Natural killer cell (primary cell): ENCODE data around the gene JPH2. TPM values are rescaled to one million over a fixed set of nuclear protein-coding genes. Genes with fewer than 3 reads are reported as not detected.

Experiments
- ATAC-seq, 3 donors: fragments of 150-1000 bp in 2 of 3; fragments of 200-7000 bp in 1 of 3; cut with Tn5 transposase; 1 replicate in 1 of 3; 2 replicates in 2 of 3; pipeline ENCODE4 v1.10.0; 2021; ENCODE audit warnings: mild to moderate bottlenecking in 2 of 3, moderate library complexity in 2 of 3
- DNase-seq, 2 donors: peaks; one replicate each; pipeline versions ENCODE4 v3.0.0 to v3.0.0-alpha.2; 2013 to 2021; ENCODE audit warnings: mixed read lengths in 1 of 2
- H3K27ac ChIP-seq: one replicate; pipeline ENCODE4 v1.5.1; 2013; ENCODE audit warnings: mild to moderate bottlenecking, low read length
- H3K27me3 ChIP-seq: one replicate; pipeline ENCODE4 v1.6.1; 2013; ENCODE audit warnings: low read length; ENCODE audit not compliant: control insufficient read depth, insufficient read depth
- H3K36me3 ChIP-seq: one replicate; pipeline ENCODE4 v1.6.1; 2013; ENCODE audit warnings: low read length; ENCODE audit not compliant: control insufficient read depth, insufficient read depth
- H3K4me1 ChIP-seq: one replicate; pipeline ENCODE4 v1.6.1; 2013; ENCODE audit warnings: low read length; ENCODE audit not compliant: control insufficient read depth, insufficient read depth
- H3K4me3 ChIP-seq: one replicate; pipeline ENCODE4 v1.5.1; 2013; ENCODE audit warnings: low read length
- H3K9me3 ChIP-seq: one replicate; pipeline ENCODE4 v1.6.1; 2013; ENCODE audit warnings: low read length; ENCODE audit not compliant: control insufficient read depth, insufficient read depth
- H3K27ac Mint-ChIP-seq, 2 donors: one replicate each; pipeline ENCODE4 v1.8.0; 2022; ENCODE audit warnings: mild to moderate bottlenecking in 2 of 2, mixed read lengths in 2 of 2, moderate library complexity in 1 of 2
- H3K27me3 Mint-ChIP-seq, 2 donors: one replicate each; pipeline ENCODE4 v1.8.0; 2022; ENCODE audit warnings: low read depth in 2 of 2, mixed read lengths in 2 of 2
- H3K36me3 Mint-ChIP-seq: one replicate; pipeline ENCODE4 v1.8.0; 2022; ENCODE audit warnings: mixed read lengths
- H3K4me1 Mint-ChIP-seq, 2 donors: one replicate each; pipeline ENCODE4 v1.8.0; 2022; ENCODE audit warnings: mixed read lengths in 2 of 2
- H3K4me3 Mint-ChIP-seq: one replicate; pipeline ENCODE4 v1.8.0; 2022; ENCODE audit warnings: mild to moderate bottlenecking, moderate library complexity, mixed read lengths
- H3K9me3 Mint-ChIP-seq, 2 donors: one replicate each; pipeline ENCODE4 v1.8.0; 2022; ENCODE audit warnings: mixed read lengths in 2 of 2
- CTCF ChIP-seq: fragments of 200-600 bp; IDR thresholded peaks from one replicate; pipeline ENCODE4 v1.8.0; 2022; ENCODE audit warnings: antibody characterized with exemption
- WGBS: methylation state at CpG from one replicate; pipeline ENCODE4 v1.1.7; 2013; ENCODE audit warnings: missing lambda C conversion rate; ENCODE audit not compliant: insufficient coverage; 5-methylcytosine and 5-hydroxymethylcytosine counted together
- intact Hi-C: fragments of 100-400 bp; cut with micrococcal nuclease; formaldehyde crosslinking; loops from one replicate; pipeline ENCODE4 v1.14.2; 2022
- total RNA-seq, 4 donors: library from RNA; stranded (reverse); fragments of 120-200 nt in 1 of 4; gene quantifications; one replicate each; pipeline versions ENCODE4 v1.2.3 to v1.2.4, GENCODE V29; 2013 to 2022

The JPH2 gene
- total RNA-seq, 3 donors from 2014 or later (not counting 1 experiment from before 2014, with no cell fraction given): not detected

- Histone ChIP-seq H3K36me3 (no peaks in the 10 kb centered on the region), H3K4me1 (peaks cover 4% of the 10 kb centered on the region), H3K27me3 (no peaks in the 10 kb centered on the region), H3K4me3 (no peak overlapping the region), H3K27ac (no peak overlapping the region), H3K9me3 (no peaks in the 10 kb centered on the region)
- no peak for TF ChIP-seq CTCF
- Mint-ChIP-seq H3K27ac (no peak overlapping the region), H3K4me3 (no peak overlapping the region), H3K9me3 (no peaks in the 10 kb centered on the region), H3K36me3 (no peaks in the 10 kb centered on the region), H3K27me3 (peaks cover 17 to 37% of the 10 kb centered on the region in 2 donors), H3K4me1 (no peaks in the 10 kb centered on the region)
- WGBS: 92% methylated on average over 5 of the region's 5 CpGs
- intact Hi-C loops: loop anchor here (5.0 kb wide), 1 partner anchor 545 kb away; no protein-coding TSS in a partner anchor
- ATAC-seq: no peak
- no peak for DNase-seq
Observed at GRCh38 chr20:44081888-44082287, 105.1 kb downstream of the JPH2 start.

GRCh38 chr20:44081476-44081875, 105.5 kb downstream of the JPH2 start:
- H3K4me1 Mint-ChIP-seq: no peaks in the 10 kb centered on the region
- WGBS: 82% methylated on average over 4 of the region's 4 CpGs
- no peak for TF ChIP-seq CTCF
- peaks cover 17 to 37% of the 10 kb centered on the region in 2 donors for H3K27me3 Mint-ChIP-seq
- H3K36me3 ChIP-seq: no peaks in the 10 kb centered on the region
- H3K9me3 Mint-ChIP-seq: no peaks in the 10 kb centered on the region
- peaks cover 4% of the 10 kb centered on the region for H3K4me1 ChIP-seq
- H3K4me3 Mint-ChIP-seq: no peak overlapping the region
- no peak overlapping the region for H3K4me3 ChIP-seq
- no peaks in the 10 kb centered on the region for H3K27me3 ChIP-seq
- H3K36me3 Mint-ChIP-seq: no peaks in the 10 kb centered on the region
- intact Hi-C loops: loop anchor here (5.0 kb wide), 1 partner anchor 544 kb away; no protein-coding TSS in a partner anchor
- ATAC-seq (no peak), DNase-seq (no peak)
- H3K27ac ChIP-seq: no peak overlapping the region
- no peaks in the 10 kb centered on the region for H3K9me3 ChIP-seq
- no peak overlapping the region for H3K27ac Mint-ChIP-seq

GRCh38 chr20:44080646-44081267, 106.2 kb downstream of the JPH2 start:
- WGBS: 26% methylated on average over 8 of the region's 8 CpGs
- H3K4me3 ChIP-seq: no peak overlapping the region
- Mint-ChIP-seq H3K4me1 (no peaks in the 10 kb centered on the region), H3K27me3 (peaks cover 17 to 41% of the 10 kb centered on the region in 2 donors), H3K4me3 (no peak overlapping the region), H3K27ac (no peak overlapping the region), H3K36me3 (no peaks in the 10 kb centered on the region), H3K9me3 (no peaks in the 10 kb centered on the region)
- H3K27ac ChIP-seq: no peak overlapping the region
- peak; percentile 99 for TF ChIP-seq CTCF
- intact Hi-C loops: loop anchor here (1.0 to 5.0 kb wide), 3 partner anchors 24 to 543 kb away; no protein-coding TSS in a partner anchor
- no peaks in the 10 kb centered on the region for H3K9me3 ChIP-seq
- no peaks in the 10 kb centered on the region for H3K36me3 ChIP-seq
- H3K4me1 ChIP-seq: peaks cover 4% of the 10 kb centered on the region
- no peaks in the 10 kb centered on the region for H3K27me3 ChIP-seq
- peak; percentile 72 to 92 for DNase-seq
- peak; percentile 96 to 99 (median 99) for ATAC-seq
